Endothelial cell of umbilical vein (primary cell): ENCODE measurements around the gene SLC10A1. TPM values are rescaled to one million over a fixed set of nuclear protein-coding genes. Genes with fewer than 3 reads are reported as not detected.

ENCODE experiments used
- BruUV-seq: library from RNA; stranded (reverse); fragments of 400-500 nt; replicated peaks from 2 replicates; lab custom pipeline; 2021; lab: Mats Ljungman, UMichigan
- CTCF ChIA-PET: fragments of 300-600, 350-600 bp; sonication (Branson Sonifier 250); formaldehyde crosslinking; loops from one replicate; lab custom pipeline; 2021; ENCODE audit warnings: antibody characterized with exemption, inconsistent platforms; lab: Charles Lee
- POLR2A ChIA-PET: fragments of 300-600, 350-600 bp; sonication (Branson Sonifier 250); formaldehyde crosslinking; loops from one replicate; lab custom pipeline; 2021; ENCODE audit warnings: antibody characterized with exemption, inconsistent platforms; lab: Charles Lee
- DNase-seq: peaks from one replicate; pipeline ENCODE4 v3.0.0-alpha.2; 2011; ENCODE audit warnings: low read depth, low spot score
- FAIRE-seq: peaks from 2 replicates; lab custom pipeline; 2011; peaks lifted over from hg19 to GRCh38; lab: Jason Lieb, UNC
- H2AFZ ChIP-seq: 2 replicates; pipeline ENCODE4 v1.6.0; 2012; ENCODE audit warnings: low read depth, low read length, control low read depth, inconsistent platforms
- H3K27ac ChIP-seq: 2 replicates; pipeline ENCODE4 v1.5.1; 2011; ENCODE audit warnings: low read depth, mild to moderate bottlenecking, control low read depth, low read length, moderate library complexity; ENCODE audit not compliant: insufficient read depth
- H3K27me3 ChIP-seq, 2 experiments: 2 replicates each; pipeline versions ENCODE4 v1.6.0 to v1.6.1; 2011; ENCODE audit warnings: low read length in 2 of 2, mixed read lengths in 1 of 2; ENCODE audit not compliant: control insufficient read depth in 2 of 2, insufficient read depth in 2 of 2
- H3K36me3 ChIP-seq, 2 experiments: 2 replicates in 1 of 2; 3 replicates in 1 of 2; pipeline ENCODE4 v1.5.1; 2011; ENCODE audit warnings: low read length in 2 of 2, mild to moderate bottlenecking in 1 of 2, moderate library complexity in 1 of 2; ENCODE audit not compliant: control insufficient read depth in 2 of 2, insufficient read depth in 2 of 2; ENCODE audit errors: extremely low read depth in 1 of 2
- H3K4me1 ChIP-seq: 3 replicates; pipeline ENCODE4 v1.5.1; 2011; ENCODE audit warnings: mild to moderate bottlenecking, low read length; ENCODE audit not compliant: control insufficient read depth, insufficient read depth; ENCODE audit errors: extremely low read depth
- H3K4me2 ChIP-seq: 2 replicates; pipeline ENCODE4 v1.6.1; 2011; ENCODE audit warnings: low read length, control low read depth, mixed read lengths; ENCODE audit not compliant: insufficient read depth
- H3K4me3 ChIP-seq, 3 experiments: fragments of 200-600 bp in 1 of 3; sonication (generic), shearing (Covaris generic) in 1 of 3; replicated peaks in 1 of 3; 2 replicates each; pipeline ENCODE4 v1.5.1; 2011 to 2016; ENCODE audit warnings: control low read depth in 3 of 3, low read length in 3 of 3, mild to moderate bottlenecking in 2 of 3, inconsistent platforms in 1 of 3, low read depth in 1 of 3, moderate library complexity in 1 of 3; ENCODE audit not compliant: insufficient read depth in 1 of 3
- H3K79me2 ChIP-seq: 2 replicates; pipeline ENCODE4 v1.6.0; 2012; ENCODE audit warnings: low read length, inconsistent platforms; ENCODE audit not compliant: control insufficient read depth, insufficient read depth
- H3K9ac ChIP-seq: replicated peaks from 2 replicates; pipeline ENCODE3; 2011; ENCODE audit warnings: low read length, control low read depth; ENCODE audit not compliant: insufficient read depth; ENCODE audit errors: extremely low read depth
- H3K9me1 ChIP-seq: replicated peaks from 3 replicates; pipeline ENCODE4 v1.6.0; 2011; ENCODE audit warnings: mild to moderate bottlenecking, low read length; ENCODE audit not compliant: control insufficient read depth, insufficient read depth; ENCODE audit errors: extremely low read depth
- H3K9me3 ChIP-seq: replicated peaks from 2 replicates; pipeline ENCODE4 v1.5.1; 2012; ENCODE audit warnings: low read length, inconsistent platforms; ENCODE audit not compliant: control insufficient read depth, insufficient read depth
- H4K20me1 ChIP-seq: replicated peaks from 2 replicates; pipeline ENCODE3; 2011; ENCODE audit warnings: mild to moderate bottlenecking, low read length; ENCODE audit not compliant: control insufficient read depth, insufficient read depth; ENCODE audit errors: extremely low read depth
- CTCF ChIP-seq, 2 donors: IDR thresholded peaks; 1 replicate in 1 of 2; 2 replicates in 1 of 2; pipeline ENCODE4 v1.5.1; 2011; ENCODE audit warnings: low read length in 2 of 2, mild to moderate bottlenecking in 2 of 2, moderate library complexity in 2 of 2, control low read depth in 1 of 2, inconsistent platforms in 1 of 2, low read depth in 1 of 2; ENCODE audit not compliant: insufficient read depth in 1 of 2; ENCODE audit errors: extremely low read depth in 1 of 2
- EZH2 ChIP-seq: IDR thresholded peaks from 2 replicates; pipeline ENCODE4 v1.6.1; 2012; ENCODE audit warnings: borderline replicate concordance, low read depth, mild to moderate bottlenecking, moderate library complexity, low read length, inconsistent platforms; ENCODE audit not compliant: severe bottlenecking
- FOS ChIP-seq: IDR thresholded peaks from 2 replicates; pipeline ENCODE4 v1.6.1; 2011; ENCODE audit warnings: mild to moderate bottlenecking, low read length, moderate library complexity, borderline replicate concordance; ENCODE audit not compliant: insufficient read depth
- GATA2 ChIP-seq: IDR thresholded peaks from 2 replicates; pipeline ENCODE4 v1.7.0; 2011; ENCODE audit warnings: low read depth, mild to moderate bottlenecking, moderate library complexity, mixed read lengths, low read length; ENCODE audit not compliant: insufficient read length, insufficient read depth
- JUN ChIP-seq: IDR thresholded peaks from 2 replicates; pipeline ENCODE4 v1.6.1; 2011; ENCODE audit warnings: borderline replicate concordance, low read depth; ENCODE audit not compliant: insufficient read length, insufficient read depth
- MAX ChIP-seq: IDR thresholded peaks from 2 replicates; pipeline ENCODE4 v1.6.1; 2011; ENCODE audit not compliant: insufficient read depth, insufficient read length
- MYC ChIP-seq: IDR thresholded peaks from one replicate; pipeline ENCODE4 v1.6.1; 2011; ENCODE audit warnings: mild to moderate bottlenecking, low read depth, low read length
- POLR2A ChIP-seq: IDR thresholded peaks from 2 replicates; pipeline ENCODE4 v1.6.1; 2012; ENCODE audit warnings: low read depth, mild to moderate bottlenecking, control low read depth, low read length
- POLR2AphosphoS5 ChIP-seq: IDR thresholded peaks from 2 replicates; pipeline ENCODE4 v1.6.1; 2012; ENCODE audit warnings: low read depth, mild to moderate bottlenecking, control low read depth, low read length, moderate library complexity; ENCODE audit not compliant: insufficient read depth
- dilution Hi-C: fragments of 300-500 bp; cut with MboI; formaldehyde crosslinking; loops from one replicate; pipeline ENCODE4 v1.15.0; 2019; ENCODE audit warnings: low sequenced_read_pairs; ENCODE audit not compliant: extremely low pct_ligation_motif_present
- intact Hi-C: fragments of 100-400 bp; cut with micrococcal nuclease; formaldehyde crosslinking; loops from one replicate; pipeline ENCODE4 v1.10.0; 2022
- polyA plus RNA-seq, 4 experiments: library from polyadenylated mRNA; depleted of rRNA in 3 of 4; stranded (reverse) in 3 of 4; unstranded in 1 of 4; fragments of >200 nt; gene quantifications; 2 replicates each; pipeline versions ENCODE4 v1.2.1 to v1.2.3, GENCODE V29; 2011 to 2012; ENCODE audit warnings: missing spikeins in 1 of 4
- total RNA-seq: library from RNA; stranded (reverse); gene quantifications from 2 replicates; pipeline ENCODE4 v1.2.3, GENCODE V29; 2021

Gene SLC10A1
- total and polyA plus RNA-seq, 2 donors (not counting 3 experiments of a cell fraction or from before 2014, with no cell fraction given), result not detected

- no peaks in the 10 kb centered on the region for H4K20me1 ChIP-seq
- H3K9ac ChIP-seq, result no peak overlapping the region
- no peaks in the 10 kb centered on the region for H3K9me3 ChIP-seq
- no peak for FAIRE-seq
- no peak for DNase-seq
- no peaks in the 10 kb centered on the region for H3K79me2 ChIP-seq
- intact Hi-C loops (no loop called here), dilution Hi-C loops (no loop called here)
- H3K36me3 ChIP-seq, result no peaks in the 10 kb centered on the region
- no peaks in the 10 kb centered on the region for H3K9me1 ChIP-seq
- no peak overlapping the region for H3K4me2 ChIP-seq
- H2AFZ ChIP-seq, result no peak overlapping the region
- CTCF ChIA-PET, result interaction anchor here (1.4 kb wide), 1 partner anchor 20 kb away, joined by 6 read pairs; no protein-coding TSS in a partner anchor
- peaks cover 0 to 6% of the 10 kb centered on the region in 2 experiments for H3K27me3 ChIP-seq
- POLR2A ChIA-PET, result no interaction called here
- no peak overlapping the region for H3K4me3 ChIP-seq
- H3K4me1 ChIP-seq, result no peaks in the 10 kb centered on the region
- no peak for TF ChIP-seq POLR2AphosphoS5
- no peak for TF ChIP-seq MYC
- no peak for TF ChIP-seq POLR2A
- TF ChIP-seq FOS, result no peak
- BruUV-seq, result no TSS peak
- no peak overlapping the region for H3K27ac ChIP-seq
Observed at GRCh38 chr14:69797573-69798338, 715 bp upstream of the SLC10A1 start.

- Histone ChIP-seq H3K36me3 (no peaks in the 10 kb centered on the region), H3K9me3 (no peaks in the 10 kb centered on the region), H3K4me3 (no peak overlapping the region), H2AFZ (no peak overlapping the region), H3K79me2 (no peaks in the 10 kb centered on the region), H3K4me2 (no peak overlapping the region), H3K27ac (no peak overlapping the region), H3K9me1 (no peaks in the 10 kb centered on the region), H3K27me3 (peaks cover 0 to 2% of the 10 kb centered on the region in 2 experiments), H3K9ac (no peak overlapping the region), H3K4me1 (no peaks in the 10 kb centered on the region), H4K20me1 (no peaks in the 10 kb centered on the region)
- TF ChIP-seq EZH2, result no peak
- TF ChIP-seq JUN, result no peak
- TF ChIP-seq POLR2AphosphoS5, result no peak
- no peak for TF ChIP-seq MAX
- no peak for TF ChIP-seq FOS
- TF ChIP-seq MYC, result no peak
- no peak for TF ChIP-seq CTCF (IDR thresholded peaks at IDR 0.05; ENCODE audit: extremely low read depth in 1 of 2, insufficient read depth in 1 of 2, low read depth in 1 of 2, low read length in 2 of 2)
- no peak for TF ChIP-seq GATA2
- TF ChIP-seq POLR2A, result no peak
- intact Hi-C loops, result no loop called here
- BruUV-seq, result no TSS peak
- ChIA-PET CTCF (no interaction called here), POLR2A (no interaction called here)
- FAIRE-seq, result no peak
- no peak for DNase-seq
- dilution Hi-C loops, result no loop called here
Observed at GRCh38 chr14:69795691-69796090, 1.4 kb downstream of the SLC10A1 start.
